ENCODE measurements around the gene NDUFB3. TPM values are rescaled to one million over a fixed set of nuclear protein-coding genes. Genes with fewer than 3 reads are reported as not detected.
"Not testable (repeated sequence)": the region's sequence is repeated elsewhere in the genome, so short reads cannot be mapped to it uniquely, and the experiment has no call there.

Gene NDUFB3
- total RNA-seq = 87.7 TPM

- peak within 1 kb of the TSS; percentile 92 for H3K27ac ChIP-seq (ENCODE audit: low read depth, low read length)
- peak within 1 kb of the TSS; percentile 85 to 100 (median 90) for H3K4me3 ChIP-seq (ENCODE audit: low read length in 3 of 3)
- H3K4me1 ChIP-seq (ENCODE audit: control insufficient read depth in 3 of 3, insufficient read depth in 3 of 3, low read length in 3 of 3) = peaks cover 23 to 40% (median 31%) of the 10 kb centered on the region in 3 donors
- peak within 1 kb of the TSS; percentile 89 to 99 (median 97) for H3K9ac ChIP-seq (ENCODE audit: low read depth in 1 of 3, low read length in 3 of 3)
- no peaks in the 10 kb centered on the region for H3K27me3 ChIP-seq (ENCODE audit: control insufficient read depth in 3 of 3, insufficient read depth in 3 of 3, low read length in 3 of 3)
- no peaks in the 10 kb centered on the region for H3K36me3 ChIP-seq (ENCODE audit: control insufficient read depth in 3 of 3, insufficient read depth in 3 of 3, low read length in 3 of 3)
- H3K9me3 ChIP-seq (ENCODE audit: control insufficient read depth in 3 of 3, low read length in 3 of 3) = no peaks in the 10 kb centered on the region
Measured at GRCh38 chr2:201071479-201072200, at the start of gene NDUFB3, which contains the start of gene HYCC2. Gene NDUFB3, plus strand, starts transcription at chr2:201072001. Its CDS starts 6,882 bp downstream, at chr2:201078883. Gene HYCC2, minus strand, starts transcription at chr2:201071671. Its CDS starts 47,662 bp downstream, at chr2:201024009.

DNA sequence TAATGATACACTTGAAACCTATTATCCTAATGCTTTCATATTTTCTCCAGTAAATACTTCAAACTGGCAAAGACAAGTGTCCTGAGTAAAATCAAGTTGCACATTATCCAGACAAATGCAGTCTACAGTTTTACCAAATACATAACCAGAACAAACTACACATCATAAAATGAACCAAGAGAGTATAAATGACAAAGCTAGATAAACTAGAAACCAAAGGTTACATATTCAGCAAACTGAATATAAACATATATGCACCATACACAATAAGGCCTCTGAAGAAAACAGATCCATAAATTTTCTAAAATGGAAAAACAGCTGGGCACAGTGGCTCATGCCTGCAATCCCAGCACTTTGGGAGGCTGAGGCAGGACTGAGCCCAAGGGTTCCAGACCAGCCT lies 47.3 kb upstream of the NDUFB3 start:
- Histone ChIP-seq H3K27ac (ENCODE audit: low read depth, low read length) (no peak overlapping the region), H3K4me1 (ENCODE audit: control insufficient read depth in 3 of 3, insufficient read depth in 3 of 3, low read length in 3 of 3) (no peaks in the 10 kb centered on the region), H3K27me3 (ENCODE audit: control insufficient read depth in 3 of 3, insufficient read depth in 3 of 3, low read length in 3 of 3) (no peaks in the 10 kb centered on the region), H3K36me3 (ENCODE audit: control insufficient read depth in 3 of 3, insufficient read depth in 3 of 3, low read length in 3 of 3) (peaks cover 0 to 13% (median 11%) of the 10 kb centered on the region in 3 donors), H3K9ac (ENCODE audit: low read depth in 1 of 3, low read length in 3 of 3) (no peak overlapping the region), H3K4me3 (ENCODE audit: low read length in 3 of 3) (no peak overlapping the region), H3K9me3 (ENCODE audit: control insufficient read depth in 3 of 3, low read length in 3 of 3) (no peaks in the 10 kb centered on the region)

- not testable (repeated sequence) for H3K4me3 ChIP-seq (ENCODE audit: low read length in 3 of 3); H3K4me1 ChIP-seq (ENCODE audit: control insufficient read depth in 3 of 3, insufficient read depth in 3 of 3, low read length in 3 of 3); H3K27me3 ChIP-seq (ENCODE audit: control insufficient read depth in 3 of 3, insufficient read depth in 3 of 3, low read length in 3 of 3); H3K9me3 ChIP-seq (ENCODE audit: control insufficient read depth in 3 of 3, low read length in 3 of 3); H3K9ac ChIP-seq (ENCODE audit: low read depth in 1 of 3, low read length in 3 of 3); H3K27ac ChIP-seq (ENCODE audit: low read depth, low read length); H3K36me3 ChIP-seq (ENCODE audit: control insufficient read depth in 3 of 3, insufficient read depth in 3 of 3, low read length in 3 of 3)
Measured at GRCh38 chr2:201034355-201034754, 37.4 kb upstream of the NDUFB3 start.

DNA sequence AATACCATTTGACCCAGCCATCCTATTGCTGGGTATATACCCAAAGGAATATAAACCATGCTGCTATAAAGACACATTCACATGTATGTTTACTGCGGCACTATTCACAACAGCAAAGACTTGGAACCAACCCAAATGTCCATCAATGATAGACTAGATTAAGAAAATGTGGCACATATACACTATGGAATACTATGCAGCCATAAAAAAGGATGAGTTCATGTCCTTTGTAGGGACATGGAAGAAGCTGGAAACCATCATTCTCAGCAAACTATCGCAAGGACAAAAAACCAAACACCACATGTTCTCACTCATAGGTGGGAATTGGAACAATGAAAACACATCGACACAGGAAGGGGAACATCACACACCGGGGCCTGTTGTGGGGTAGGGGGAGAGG lies 33.4 kb upstream of the NDUFB3 start:
- not testable (repeated sequence) for H3K27me3 ChIP-seq (ENCODE audit: control insufficient read depth in 3 of 3, insufficient read depth in 3 of 3, low read length in 3 of 3); H3K9me3 ChIP-seq (ENCODE audit: control insufficient read depth in 3 of 3, low read length in 3 of 3); H3K27ac ChIP-seq (ENCODE audit: low read depth, low read length); H3K4me1 ChIP-seq (ENCODE audit: control insufficient read depth in 3 of 3, insufficient read depth in 3 of 3, low read length in 3 of 3); H3K4me3 ChIP-seq (ENCODE audit: low read length in 3 of 3); H3K36me3 ChIP-seq (ENCODE audit: control insufficient read depth in 3 of 3, insufficient read depth in 3 of 3, low read length in 3 of 3); H3K9ac ChIP-seq (ENCODE audit: low read depth in 1 of 3, low read length in 3 of 3)

- Histone ChIP-seq H3K9ac (ENCODE audit: low read depth in 1 of 3, low read length in 3 of 3) (no peak overlapping the region), H3K27ac (ENCODE audit: low read depth, low read length) (no peak overlapping the region), H3K4me1 (ENCODE audit: control insufficient read depth in 3 of 3, insufficient read depth in 3 of 3, low read length in 3 of 3) (peaks cover 0 to 5% (median 3%) of the 10 kb centered on the region in 3 donors), H3K36me3 (ENCODE audit: control insufficient read depth in 3 of 3, insufficient read depth in 3 of 3, low read length in 3 of 3) (no peaks in the 10 kb centered on the region), H3K9me3 (ENCODE audit: control insufficient read depth in 3 of 3, low read length in 3 of 3) (no peaks in the 10 kb centered on the region), H3K27me3 (ENCODE audit: control insufficient read depth in 3 of 3, insufficient read depth in 3 of 3, low read length in 3 of 3) (no peaks in the 10 kb centered on the region), H3K4me3 (ENCODE audit: low read length in 3 of 3) (no peak overlapping the region)
Measured at GRCh38 chr2:201038855-201039254, 32.9 kb upstream of the NDUFB3 start.

DNA sequence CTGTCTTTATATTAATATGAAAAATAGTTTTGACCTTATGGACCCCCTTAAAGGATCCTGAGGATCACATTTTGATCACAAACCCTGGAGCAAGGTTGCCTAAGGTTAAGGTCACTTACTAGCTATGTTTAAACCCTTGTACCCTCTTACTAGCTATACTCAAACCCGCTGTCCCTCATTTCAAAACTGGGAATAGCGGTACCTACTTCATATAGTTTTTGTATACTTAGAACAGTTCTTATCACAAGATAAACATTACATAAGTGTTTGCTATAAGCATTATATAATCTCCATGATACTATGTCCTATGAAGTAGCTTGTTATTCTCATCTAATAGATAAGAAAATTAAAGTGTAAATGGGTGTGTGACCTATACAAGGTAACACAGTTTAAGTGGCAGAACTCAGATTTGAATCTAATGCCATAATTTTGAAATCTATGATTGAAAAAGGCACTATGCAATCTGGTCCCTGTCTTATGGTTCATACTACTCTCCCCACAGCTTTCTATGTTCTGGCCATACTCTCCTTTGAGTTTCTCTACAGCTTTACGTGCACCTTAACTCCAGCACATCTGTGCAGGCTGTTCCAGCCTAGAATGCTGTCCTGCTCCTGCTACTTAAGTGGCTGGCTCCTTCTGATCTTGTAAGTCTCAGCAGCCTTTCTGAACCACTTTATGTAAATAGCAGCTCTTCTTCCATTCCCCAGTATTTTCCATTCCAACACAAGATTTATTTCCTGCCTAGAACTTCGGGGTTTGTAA lies 30.8 kb upstream of the NDUFB3 start:
- Histone ChIP-seq H3K27me3 (ENCODE audit: control insufficient read depth in 3 of 3, insufficient read depth in 3 of 3, low read length in 3 of 3) (no peaks in the 10 kb centered on the region), H3K27ac (ENCODE audit: low read depth, low read length) (no peak overlapping the region), H3K4me3 (ENCODE audit: low read length in 3 of 3) (no peak overlapping the region)

DNA sequence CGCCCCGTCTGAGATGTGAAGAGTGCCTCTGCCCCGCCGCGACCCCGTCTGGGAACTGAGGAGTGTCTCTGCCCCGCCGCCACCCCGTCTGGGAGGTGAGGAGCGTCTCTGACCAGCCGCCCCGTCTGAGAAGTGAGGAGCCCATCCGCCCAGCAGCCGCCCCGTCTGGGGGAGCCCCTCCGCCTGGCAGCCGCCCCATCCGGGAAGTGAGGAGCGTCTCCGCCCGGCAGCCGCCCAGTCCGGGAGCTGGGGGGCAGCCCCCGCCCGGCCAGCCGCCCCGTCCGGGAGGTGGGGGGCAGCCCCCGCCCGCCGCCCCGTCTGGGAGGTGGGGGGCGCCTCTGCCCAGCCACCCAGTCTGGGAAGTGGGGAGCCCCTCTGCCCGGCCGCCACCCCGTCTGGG lies 29.4 kb upstream of the NDUFB3 start:
- H3K9me3 ChIP-seq (ENCODE audit: control insufficient read depth in 3 of 3, low read length in 3 of 3); H3K4me1 ChIP-seq (ENCODE audit: control insufficient read depth in 3 of 3, insufficient read depth in 3 of 3, low read length in 3 of 3); H3K9ac ChIP-seq (ENCODE audit: low read depth in 1 of 3, low read length in 3 of 3); H3K4me3 ChIP-seq (ENCODE audit: low read length in 3 of 3); H3K36me3 ChIP-seq (ENCODE audit: control insufficient read depth in 3 of 3, insufficient read depth in 3 of 3, low read length in 3 of 3); H3K27ac ChIP-seq (ENCODE audit: low read depth, low read length); H3K27me3 ChIP-seq (ENCODE audit: control insufficient read depth in 3 of 3, insufficient read depth in 3 of 3, low read length in 3 of 3): not testable (repeated sequence)

More for the DNA sequence above, 30.8 kb upstream of the NDUFB3 start:
- H3K4me1 ChIP-seq (ENCODE audit: control insufficient read depth in 3 of 3, insufficient read depth in 3 of 3, low read length in 3 of 3) = peaks cover 0 to 5% (median 3%) of the 10 kb centered on the region in 3 donors
- peaks cover 0 to 3% (median 0%) of the 10 kb centered on the region in 3 donors for H3K36me3 ChIP-seq (ENCODE audit: control insufficient read depth in 3 of 3, insufficient read depth in 3 of 3, low read length in 3 of 3)
- no peaks in the 10 kb centered on the region for H3K9me3 ChIP-seq (ENCODE audit: control insufficient read depth in 3 of 3, low read length in 3 of 3)
- H3K9ac ChIP-seq (ENCODE audit: low read depth in 1 of 3, low read length in 3 of 3) = peak overlapping the region in 1 of 3 donors; percentile 41

DNA sequence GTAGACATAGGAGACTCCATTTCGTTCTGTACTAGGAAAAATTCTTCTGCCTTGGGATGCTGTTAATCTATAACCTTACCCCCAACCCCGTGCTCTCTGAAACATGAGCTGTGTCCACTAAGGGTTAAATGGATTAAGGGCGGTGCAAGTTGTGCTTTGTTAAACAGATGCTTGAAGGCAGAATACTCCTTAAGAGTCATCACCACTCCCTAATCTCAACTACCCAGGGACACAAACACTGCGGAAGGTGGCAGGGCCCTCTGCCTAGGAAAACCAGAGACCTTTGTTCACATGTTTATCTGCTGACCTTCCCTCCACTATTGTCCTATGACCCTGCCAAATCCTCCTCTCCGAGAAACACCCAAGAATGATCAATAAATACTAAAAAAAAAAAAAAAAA lies 28.8 kb upstream of the NDUFB3 start:
- not testable (repeated sequence) for H3K36me3 ChIP-seq (ENCODE audit: control insufficient read depth in 3 of 3, insufficient read depth in 3 of 3, low read length in 3 of 3); H3K27me3 ChIP-seq (ENCODE audit: control insufficient read depth in 3 of 3, insufficient read depth in 3 of 3, low read length in 3 of 3); H3K9me3 ChIP-seq (ENCODE audit: control insufficient read depth in 3 of 3, low read length in 3 of 3); H3K27ac ChIP-seq (ENCODE audit: low read depth, low read length); H3K4me3 ChIP-seq (ENCODE audit: low read length in 3 of 3); H3K4me1 ChIP-seq (ENCODE audit: control insufficient read depth in 3 of 3, insufficient read depth in 3 of 3, low read length in 3 of 3); H3K9ac ChIP-seq (ENCODE audit: low read depth in 1 of 3, low read length in 3 of 3)

DNA sequence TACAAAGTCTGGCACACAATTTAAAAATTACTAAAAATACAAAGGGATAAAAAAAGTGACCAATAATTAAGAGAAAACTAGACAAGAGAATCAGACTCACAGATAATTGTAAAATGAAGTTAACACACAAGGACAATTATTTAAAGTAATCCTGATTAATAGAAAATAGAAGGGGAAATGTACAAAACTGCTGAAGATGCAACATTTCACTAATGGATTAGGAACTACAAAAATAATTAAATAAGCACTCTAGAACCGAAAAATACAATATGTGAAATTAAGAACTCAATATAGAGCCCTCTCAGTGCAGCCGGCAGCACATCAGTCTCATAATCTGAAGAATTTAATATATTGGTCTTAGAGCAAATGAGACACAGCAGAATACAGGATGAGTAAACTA lies 24.9 kb upstream of the NDUFB3 start:
- Histone ChIP-seq H3K4me1 (ENCODE audit: control insufficient read depth in 3 of 3, insufficient read depth in 3 of 3, low read length in 3 of 3) (no peaks in the 10 kb centered on the region), H3K27me3 (ENCODE audit: control insufficient read depth in 3 of 3, insufficient read depth in 3 of 3, low read length in 3 of 3) (no peaks in the 10 kb centered on the region), H3K9me3 (ENCODE audit: control insufficient read depth in 3 of 3, low read length in 3 of 3) (no peaks in the 10 kb centered on the region), H3K4me3 (ENCODE audit: low read length in 3 of 3) (no peak overlapping the region), H3K36me3 (ENCODE audit: control insufficient read depth in 3 of 3, insufficient read depth in 3 of 3, low read length in 3 of 3) (peaks cover 0 to 3% (median 0%) of the 10 kb centered on the region in 3 donors), H3K9ac (ENCODE audit: low read depth in 1 of 3, low read length in 3 of 3) (no peak overlapping the region), H3K27ac (ENCODE audit: low read depth, low read length) (no peak overlapping the region)

DNA sequence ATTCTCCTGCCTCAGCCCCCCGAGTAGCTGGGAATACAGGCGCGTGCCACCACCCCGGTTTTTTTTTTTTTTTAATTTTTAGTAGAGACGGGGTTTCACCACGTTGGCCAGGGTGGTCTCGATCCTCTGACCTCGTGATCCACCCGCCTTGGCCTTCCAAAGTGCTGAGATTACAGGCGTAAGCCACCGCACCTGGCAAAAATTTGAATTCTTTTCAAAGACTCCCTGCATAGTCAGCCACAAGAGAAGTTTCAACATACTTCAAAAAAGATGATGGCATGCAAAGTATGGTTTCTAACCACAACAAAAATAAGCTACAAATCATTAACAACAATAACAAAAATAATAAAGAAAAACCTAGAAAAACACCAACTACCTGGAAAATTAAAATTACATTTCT lies 22.3 kb upstream of the NDUFB3 start:
- H3K4me1 ChIP-seq (ENCODE audit: control insufficient read depth in 3 of 3, insufficient read depth in 3 of 3, low read length in 3 of 3) = no peaks in the 10 kb centered on the region
- peaks cover 0 to under 1% (median 0%) of the 10 kb centered on the region in 3 donors for H3K36me3 ChIP-seq (ENCODE audit: control insufficient read depth in 3 of 3, insufficient read depth in 3 of 3, low read length in 3 of 3)
- no peaks in the 10 kb centered on the region for H3K27me3 ChIP-seq (ENCODE audit: control insufficient read depth in 3 of 3, insufficient read depth in 3 of 3, low read length in 3 of 3)
- no peak overlapping the region for H3K4me3 ChIP-seq (ENCODE audit: low read length in 3 of 3)
- H3K9me3 ChIP-seq (ENCODE audit: control insufficient read depth in 3 of 3, low read length in 3 of 3) = no peaks in the 10 kb centered on the region
- no peak overlapping the region for H3K9ac ChIP-seq (ENCODE audit: low read depth in 1 of 3, low read length in 3 of 3)
- H3K27ac ChIP-seq (ENCODE audit: low read depth, low read length) = no peak overlapping the region
